Activated CD4-positive, alpha-beta T cell treated with anti-CD3 and anti-CD28 coated beads, Interleukin-2, amount 10 ng/mL, durations not matched to agents 7 days and 5 days (primary cell): ENCODE results near the gene THEM5. TPM values are rescaled to one million over a fixed set of nuclear protein-coding genes. Genes with fewer than 3 reads are reported as not detected.
"Not testable (repeated sequence)": the region's sequence is repeated elsewhere in the genome, so short reads cannot be mapped to it uniquely, and the experiment has no call there.

ENCODE experiments used
- CTCF ChIA-PET: fragments of 350-600 bp; sonication (Branson Sonifier 250); formaldehyde crosslinking; loops from one replicate; lab custom pipeline; 2021; ENCODE audit warnings: antibody characterized with exemption; lab: Charles Lee
- POLR2A ChIA-PET: fragments of 350-600 bp; sonication (Branson Sonifier 250); formaldehyde crosslinking; loops from one replicate; lab custom pipeline; 2021; ENCODE audit warnings: antibody characterized with exemption; lab: Charles Lee
- DNase-seq: peaks from one replicate; pipeline ENCODE4 v3.0.0-alpha.2; 2020
- H3K27ac Mint-ChIP-seq: one replicate; pipeline ENCODE4 v1.8.0; 2021; ENCODE audit warnings: mild to moderate bottlenecking, moderate library complexity, mixed read lengths
- H3K27me3 Mint-ChIP-seq: one replicate; pipeline ENCODE4 v1.8.0; 2021; ENCODE audit warnings: mixed read lengths
- H3K36me3 Mint-ChIP-seq: one replicate; pipeline ENCODE4 v1.8.0; 2021; ENCODE audit warnings: low read depth, mixed read lengths
- H3K4me1 Mint-ChIP-seq: one replicate; pipeline ENCODE4 v1.8.0; 2021; ENCODE audit warnings: mixed read lengths
- H3K4me3 Mint-ChIP-seq: one replicate; pipeline ENCODE4 v1.8.0; 2021; ENCODE audit warnings: mild to moderate bottlenecking, moderate library complexity, mixed read lengths
- H3K9me3 Mint-ChIP-seq: one replicate; pipeline ENCODE4 v1.8.0; 2021; ENCODE audit warnings: mixed read lengths
- total RNA-seq, 2 experiments: library from RNA; stranded (reverse); gene quantifications; one replicate each; pipeline ENCODE4 v1.2.3, GENCODE V29; 2021

Gene THEM5
- total RNA-seq, result not detected

GRCh38 chr1:151853411-151853943 is at the start of gene THEM5:
THEM5 (minus strand) TSS chr1:151853712; CDS start chr1:151853565, 147 bp downstream.
- Mint-ChIP-seq H3K9me3 (no peaks in the 10 kb centered on the region), H3K36me3 (no peaks in the 10 kb centered on the region), H3K27ac (no peak within 1 kb of the TSS), H3K4me3 (no peak within 1 kb of the TSS), H3K4me1 (peaks cover 7% of the 10 kb centered on the region), H3K27me3 (no peaks in the 10 kb centered on the region)
- POLR2A ChIA-PET, result no interaction called here
- CTCF ChIA-PET, result interaction anchor here (0.5 to 1.8 kb wide), 5 partner anchors 15 to 249 kb away, joined by 3 to 4 read pairs (median 3); no protein-coding TSS in a partner anchor
- no peak for DNase-seq

- CTCF ChIA-PET, result interaction anchor here (1.3 kb wide), 1 partner anchor 88 kb away, joined by 3 read pairs; no protein-coding TSS in a partner anchor
- no peak for DNase-seq
- H3K27me3 Mint-ChIP-seq, result no peaks in the 10 kb centered on the region
- H3K4me1 Mint-ChIP-seq, result peaks cover 74% of the 10 kb centered on the region
- H3K9me3 Mint-ChIP-seq, result peaks cover 53% of the 10 kb centered on the region
- peaks cover 87% of the 10 kb centered on the region for H3K36me3 Mint-ChIP-seq
- POLR2A ChIA-PET, result no interaction called here
- H3K4me3 Mint-ChIP-seq, result no peak overlapping the region
- H3K27ac Mint-ChIP-seq, result no peak overlapping the region
Measured at GRCh38 chr1:151902858-151903257, 49.3 kb upstream of the THEM5 start.

GRCh38 chr1:151900804-151901203 is 47.3 kb upstream of the THEM5 start:
- DNase-seq, H3K4me3 Mint-ChIP-seq, H3K27me3 Mint-ChIP-seq, POLR2A ChIA-PET, H3K27ac Mint-ChIP-seq: not testable (repeated sequence)
- peaks cover 40% of the 10 kb centered on the region for H3K9me3 Mint-ChIP-seq
- H3K4me1 Mint-ChIP-seq, result peaks cover 77% of the 10 kb centered on the region
- H3K36me3 Mint-ChIP-seq, result peaks cover 82% of the 10 kb centered on the region
- CTCF ChIA-PET, result interaction anchor here (0.6 to 1.8 kb wide), 3 partner anchors 10 to 307 kb away, joined by 3 to 5 read pairs (median 3); partner anchors contain the start of gene C2CD4D

- ChIA-PET POLR2A (no interaction called here), CTCF (interaction anchor here (0.6 to 3.2 kb wide), 13 partner anchors 8 to 136 kb away, joined by 3 to 12 read pairs (median 4); partner anchors contain the start of genes THEM4 and THEM5)
- Mint-ChIP-seq H3K27me3 (no peaks in the 10 kb centered on the region), H3K27ac (peak overlapping the region; percentile 88), H3K4me1 (peaks cover 63% of the 10 kb centered on the region), H3K36me3 (peaks cover 80% of the 10 kb centered on the region), H3K9me3 (peaks cover 30% of the 10 kb centered on the region), H3K4me3 (peak overlapping the region; percentile 51)
- DNase-seq, result peak; percentile 78
Measured at GRCh38 chr1:151898519-151898991, 45.0 kb upstream of the THEM5 start.

GRCh38 chr1:151897991-151898431 is 44.5 kb upstream of the THEM5 start:
- no peak for DNase-seq
- peaks cover 82% of the 10 kb centered on the region for H3K36me3 Mint-ChIP-seq
- peaks cover 27% of the 10 kb centered on the region for H3K9me3 Mint-ChIP-seq
- ChIA-PET POLR2A (no interaction called here), CTCF (interaction anchor here (0.6 to 3.2 kb wide), 10 partner anchors 9 to 918 kb away, joined by 3 to 12 read pairs (median 4); partner anchors contain the start of gene THEM4)
- H3K4me3 Mint-ChIP-seq, result peak overlapping the region; percentile 51
- H3K27ac Mint-ChIP-seq, result peak overlapping the region; percentile 88
- H3K4me1 Mint-ChIP-seq, result peaks cover 64% of the 10 kb centered on the region
- no peaks in the 10 kb centered on the region for H3K27me3 Mint-ChIP-seq

GRCh38 chr1:151893176-151893924 is 39.8 kb upstream of the THEM5 start:
- Mint-ChIP-seq H3K9me3 (no peaks in the 10 kb centered on the region), H3K36me3 (peaks cover 71% of the 10 kb centered on the region), H3K4me3 (no peak overlapping the region), H3K27me3 (no peaks in the 10 kb centered on the region), H3K4me1 (peaks cover 59% of the 10 kb centered on the region), H3K27ac (no peak overlapping the region)
- ChIA-PET CTCF (interaction anchor here (1.0 to 1.2 kb wide), 2 partner anchors 41 to 108 kb away, joined by 3 read pairs; no protein-coding TSS in a partner anchor), POLR2A (no interaction called here)
- DNase-seq, result no peak

GRCh38 chr1:151892190-151892589 is 38.7 kb upstream of the THEM5 start:
- H3K4me3 Mint-ChIP-seq, result no peak overlapping the region
- ChIA-PET CTCF (interaction anchor here (0.6 to 1.2 kb wide), 3 partner anchors 42 to 568 kb away, joined by 3 to 4 read pairs (median 3); no protein-coding TSS in a partner anchor), POLR2A (no interaction called here)
- peak overlapping the region; percentile 59 for H3K27ac Mint-ChIP-seq
- no peak for DNase-seq
- peaks cover 72% of the 10 kb centered on the region for H3K36me3 Mint-ChIP-seq
- H3K27me3 Mint-ChIP-seq, result no peaks in the 10 kb centered on the region
- H3K9me3 Mint-ChIP-seq, result no peaks in the 10 kb centered on the region
- H3K4me1 Mint-ChIP-seq, result peaks cover 47% of the 10 kb centered on the region

GRCh38 chr1:151891512-151891911 is 38.0 kb upstream of the THEM5 start:
- H3K9me3 Mint-ChIP-seq, result no peaks in the 10 kb centered on the region
- no peak overlapping the region for H3K4me3 Mint-ChIP-seq

GRCh38 chr1:151888972-151889570 is 35.6 kb upstream of the THEM5 start:
- H3K9me3 Mint-ChIP-seq, result no peaks in the 10 kb centered on the region
- H3K4me1 Mint-ChIP-seq, result peaks cover 31% of the 10 kb centered on the region
- H3K27ac Mint-ChIP-seq, result peak overlapping the region; percentile 28
- H3K4me3 Mint-ChIP-seq, result no peak overlapping the region
- DNase-seq, result peak; percentile 15
- POLR2A ChIA-PET, result no interaction called here
- CTCF ChIA-PET, result interaction anchor here (1.3 to 1.8 kb wide), 3 partner anchors 10 to 30 kb away, joined by 3 to 5 read pairs (median 4); no protein-coding TSS in a partner anchor
- H3K27me3 Mint-ChIP-seq, result no peaks in the 10 kb centered on the region
- peaks cover 57% of the 10 kb centered on the region for H3K36me3 Mint-ChIP-seq

More at GRCh38 chr1:151891512-151891911, 38.0 kb upstream of the THEM5 start:
- peaks cover 41% of the 10 kb centered on the region for H3K4me1 Mint-ChIP-seq
- ChIA-PET CTCF (no interaction called here), POLR2A (no interaction called here)
- H3K27ac Mint-ChIP-seq, result peak overlapping the region; percentile 59
- no peak for DNase-seq
- H3K27me3 Mint-ChIP-seq, result no peaks in the 10 kb centered on the region
- H3K36me3 Mint-ChIP-seq, result peaks cover 72% of the 10 kb centered on the region

GRCh38 chr1:151887028-151887427 is 33.5 kb upstream of the THEM5 start:
- POLR2A ChIA-PET, result no interaction called here
- CTCF ChIA-PET, result interaction anchor here (1.8 to 2.6 kb wide), 2 partner anchors 11 to 28 kb away, joined by 5 to 12 read pairs; no protein-coding TSS in a partner anchor
- DNase-seq, result no peak
- Mint-ChIP-seq H3K27me3 (no peaks in the 10 kb centered on the region), H3K4me1 (peaks cover 19% of the 10 kb centered on the region), H3K27ac (no peak overlapping the region), H3K4me3 (no peak overlapping the region), H3K9me3 (no peaks in the 10 kb centered on the region), H3K36me3 (peaks cover 40% of the 10 kb centered on the region)

- Mint-ChIP-seq H3K27ac (no peak overlapping the region), H3K36me3 (peaks cover 32% of the 10 kb centered on the region), H3K9me3 (no peaks in the 10 kb centered on the region), H3K27me3 (no peaks in the 10 kb centered on the region), H3K4me1 (peaks cover 5% of the 10 kb centered on the region), H3K4me3 (no peak overlapping the region)
- ChIA-PET POLR2A (no interaction called here), CTCF (no interaction called here)
- no peak for DNase-seq
Measured at GRCh38 chr1:151885479-151885878, 32.0 kb upstream of the THEM5 start.

GRCh38 chr1:151884879-151885278 is 31.4 kb upstream of the THEM5 start:
- H3K27me3 Mint-ChIP-seq, H3K4me3 Mint-ChIP-seq, CTCF ChIA-PET, H3K9me3 Mint-ChIP-seq, H3K4me1 Mint-ChIP-seq, DNase-seq, H3K27ac Mint-ChIP-seq, POLR2A ChIA-PET: not testable (repeated sequence)
- H3K36me3 Mint-ChIP-seq, result peaks cover 29% of the 10 kb centered on the region
